Endodermal cell (in vitro differentiated cells): ENCODE measurements around the gene GPRC6A. TPM values are rescaled to one million over a fixed set of nuclear protein-coding genes. Genes with fewer than 3 reads are reported as not detected.

Source experiments
- DNase-seq: peaks from one replicate; pipeline ENCODE4 v3.0.0-alpha.2; 2017
- H3K27ac ChIP-seq: 2 replicates; pipeline ENCODE4 v1.5.1; 2013; ENCODE audit warnings: mild to moderate bottlenecking, low read depth, low read length, moderate library complexity
- H3K27me3 ChIP-seq: 2 replicates; pipeline ENCODE4 v1.6.1; 2013; ENCODE audit warnings: mild to moderate bottlenecking, low read length, moderate library complexity; ENCODE audit not compliant: insufficient read depth, control insufficient read depth, poor library complexity, severe bottlenecking
- H3K36me3 ChIP-seq: 2 replicates; pipeline ENCODE4 v1.7.0; 2013; ENCODE audit warnings: mild to moderate bottlenecking, low read length, moderate library complexity; ENCODE audit not compliant: control insufficient read depth, insufficient read depth
- H3K4me1 ChIP-seq: one replicate; pipeline ENCODE4 v1.7.0; 2013; ENCODE audit warnings: low read length; ENCODE audit not compliant: control insufficient read depth, insufficient read depth
- H3K4me3 ChIP-seq: 2 replicates; pipeline ENCODE4 v1.5.1; 2013; ENCODE audit warnings: mild to moderate bottlenecking, low read length, moderate library complexity
- H3K9ac ChIP-seq: 2 replicates; pipeline ENCODE4 v1.6.1; 2013; ENCODE audit warnings: mild to moderate bottlenecking, low read length, moderate library complexity; ENCODE audit not compliant: poor library complexity, severe bottlenecking; ENCODE audit errors: extremely low read depth
- H3K9me3 ChIP-seq: 2 replicates; pipeline ENCODE4 v1.6.1; 2013; ENCODE audit warnings: mild to moderate bottlenecking, low read length, moderate library complexity; ENCODE audit not compliant: control insufficient read depth
- H3K27ac Mint-ChIP-seq: 2 replicates; pipeline ENCODE4 v1.8.0; 2020; ENCODE audit warnings: mixed read lengths
- H3K27me3 Mint-ChIP-seq: 2 replicates; pipeline ENCODE4 v1.8.0; 2021; ENCODE audit warnings: mild to moderate bottlenecking, mixed read lengths; ENCODE audit not compliant: insufficient read depth
- H3K36me3 Mint-ChIP-seq: 2 replicates; pipeline ENCODE4 v1.8.0; 2020; ENCODE audit warnings: low read depth, mixed read lengths
- H3K4me1 Mint-ChIP-seq: 2 replicates; pipeline ENCODE4 v1.8.0; 2020; ENCODE audit warnings: mixed read lengths
- H3K4me3 Mint-ChIP-seq: 2 replicates; pipeline ENCODE4 v1.8.0; 2020; ENCODE audit warnings: mild to moderate bottlenecking, moderate library complexity, mixed read lengths
- H3K9me3 Mint-ChIP-seq: 2 replicates; pipeline ENCODE4 v1.8.0; 2020; ENCODE audit warnings: mild to moderate bottlenecking, mixed read lengths
- CTCF ChIP-seq: fragments of 200-600 bp; sonication (generic); conservative IDR thresholded peaks from 2 replicates; pipeline ENCODE4 v1.5.0; 2021; ENCODE audit warnings: antibody characterized with exemption, mild to moderate bottlenecking
- WGBS, 2 experiments: methylation state at CpG; one replicate each; pipeline versions ENCODE4 v1.1.5 to v1.1.7; 2013; ENCODE audit warnings: missing lambda C conversion rate in 2 of 2, mixed read lengths in 1 of 2; ENCODE audit not compliant: insufficient coverage in 1 of 2, insufficient read length in 1 of 2; 5-methylcytosine and 5-hydroxymethylcytosine counted together
- total RNA-seq, 2 donors: library from RNA; stranded (reverse); fragmentation: NEBNext Ultra II Directional in 1 of 2; extraction: Animal tissue kit (Norgen Biotek cat#: 25700) in 1 of 2; gene quantifications; 2 replicates in 1 of 2; 3 replicates in 1 of 2; pipeline ENCODE4 v1.2.1, GENCODE V29; 2021

The GPRC6A gene
- total RNA-seq, 2 donors from 2014 or later, result not detected

GRCh38 chr6:116793224-116793623 is 35.7 kb downstream of the GPRC6A start:
- H3K27ac Mint-ChIP-seq, result no peak overlapping the region
- WGBS, 2 experiments, result 92% methylated on average over 3 of the region's 3 CpGs; no CpG with 5 or more reads in 1 of the 2 experiments

GRCh38 chr6:116783852-116784251 is 45.0 kb downstream of the GPRC6A start:
- no peak for DNase-seq
- Mint-ChIP-seq H3K4me1 (no peaks in the 10 kb centered on the region), H3K27ac (no peak overlapping the region), H3K9me3 (no peaks in the 10 kb centered on the region), H3K27me3 (no peaks in the 10 kb centered on the region), H3K36me3 (no peaks in the 10 kb centered on the region), H3K4me3 (no peak overlapping the region)
- Histone ChIP-seq H3K9me3 (no peaks in the 10 kb centered on the region), H3K36me3 (no peaks in the 10 kb centered on the region), H3K9ac (no peak overlapping the region), H3K27me3 (no peaks in the 10 kb centered on the region), H3K27ac (no peak overlapping the region), H3K4me1 (no peaks in the 10 kb centered on the region), H3K4me3 (no peak overlapping the region)
- 87 to 91% methylated on average over 3 to 4 of the region's 5 CpGs for WGBS, 2 experiments
- no peak for TF ChIP-seq CTCF

More at GRCh38 chr6:116793224-116793623, 35.7 kb downstream of the GPRC6A start:
- peaks cover 5% of the 10 kb centered on the region for H3K4me1 Mint-ChIP-seq
- H3K9me3 Mint-ChIP-seq, result no peaks in the 10 kb centered on the region
- Histone ChIP-seq H3K4me1 (no peaks in the 10 kb centered on the region), H3K36me3 (no peaks in the 10 kb centered on the region), H3K9ac (no peak overlapping the region), H3K9me3 (no peaks in the 10 kb centered on the region), H3K4me3 (no peak overlapping the region), H3K27me3 (no peaks in the 10 kb centered on the region), H3K27ac (no peak overlapping the region)
- no peak for TF ChIP-seq CTCF
- H3K36me3 Mint-ChIP-seq, result no peaks in the 10 kb centered on the region
- no peak for DNase-seq
- no peaks in the 10 kb centered on the region for H3K27me3 Mint-ChIP-seq
- no peak overlapping the region for H3K4me3 Mint-ChIP-seq

- Mint-ChIP-seq H3K27ac (no peak overlapping the region), H3K4me3 (no peak overlapping the region), H3K4me1 (no peaks in the 10 kb centered on the region), H3K9me3 (no peaks in the 10 kb centered on the region), H3K36me3 (no peaks in the 10 kb centered on the region), H3K27me3 (no peaks in the 10 kb centered on the region)
- no peaks in the 10 kb centered on the region for H3K9me3 ChIP-seq
- no peak for DNase-seq
- 60 to 68% methylated on average over 3 to 13 of the region's 13 CpGs for WGBS, 2 experiments
- no peak overlapping the region for H3K4me3 ChIP-seq
- H3K36me3 ChIP-seq, result no peaks in the 10 kb centered on the region
- no peak overlapping the region for H3K27ac ChIP-seq
- no peaks in the 10 kb centered on the region for H3K27me3 ChIP-seq
- no peak overlapping the region for H3K9ac ChIP-seq
- peak; percentile 80 for TF ChIP-seq CTCF
- no peaks in the 10 kb centered on the region for H3K4me1 ChIP-seq
Measured at GRCh38 chr6:116779573-116780164, 49.2 kb downstream of the GPRC6A start.
